Gastrocnemius medialis (tissue), 4 donors: ENCODE results near the gene LTBP1. TPM values are rescaled to one million over a fixed set of nuclear protein-coding genes. Genes with fewer than 3 reads are reported as not detected.
"Not testable (repeated sequence)": the region's sequence is repeated elsewhere in the genome, so short reads cannot be mapped to it uniquely, and the experiment has no call there.

Source experiments
- ATAC-seq, 2 donors: fragments of 150-250 bp; one replicate each; pipeline ENCODE4 v1.9.1; 2016
- DNase-seq, 2 donors: peaks; one replicate each; pipeline ENCODE4 v3.0.0-alpha.2; 2019
- H3K27ac ChIP-seq, 4 donors: fragments of 200-600 bp; sonication (generic); 1 replicate in 1 of 4; 2 replicates in 3 of 4; pipeline ENCODE4 v1.5.1; 2016 to 2018; ENCODE audit warnings: mild to moderate bottlenecking in 2 of 4, moderate library complexity in 1 of 4
- H3K27me3 ChIP-seq, 3 donors: fragments of 200-600 bp; sonication (generic) in 2 of 3; 1 replicate in 1 of 3; 2 replicates in 2 of 3; pipeline versions ENCODE4 v1.5.1 to v1.6.0; 2016 to 2019; ENCODE audit warnings: mild to moderate bottlenecking in 1 of 3, moderate library complexity in 1 of 3
- H3K36me3 ChIP-seq, 2 donors: fragments of 200-600 bp; sonication (generic) in 1 of 2; one replicate each; pipeline ENCODE4 v1.5.1; 2017 to 2018
- H3K4me1 ChIP-seq, 2 donors: fragments of 200-600 bp; sonication (generic) in 1 of 2; one replicate each; pipeline ENCODE4 v1.5.1; 2016 to 2017; ENCODE audit warnings: mild to moderate bottlenecking in 2 of 2
- H3K4me3 ChIP-seq, 4 donors: fragments of 200-600 bp; sonication (generic) in 3 of 4; 1 replicate in 1 of 4; 2 replicates in 3 of 4; pipeline ENCODE4 v1.5.1; 2016 to 2019; ENCODE audit warnings: mild to moderate bottlenecking in 2 of 4
- H3K9me3 ChIP-seq, 3 donors: fragments of 200-600 bp; sonication (generic) in 2 of 3; 1 replicate in 1 of 3; 2 replicates in 2 of 3; pipeline ENCODE4 v1.5.1; 2016 to 2019
- POLR2A ChIP-seq, 2 donors: fragments of 450-650 bp; IDR thresholded peaks; one replicate each; pipeline ENCODE4 v1.6.1; 2017; ENCODE audit warnings: antibody characterized with exemption in 2 of 2, mild to moderate bottlenecking in 2 of 2, moderate library complexity in 2 of 2
- in situ Hi-C, 4 donors: fragments of 200-750 bp; cut with MboI; loops; one replicate each; pipeline versions ENCODE4 v1.15.0 to v1.8.0; 2017; ENCODE audit warnings: low sequenced_read_pairs in 4 of 4
- intact Hi-C: fragments of 100-400 bp; cut with DNase I; formaldehyde crosslinking; loops from one replicate; pipeline ENCODE4 v1.15.1; 2023; ENCODE audit warnings: low total_unique reads
- total RNA-seq, 4 donors: library from RNA; depleted of rRNA; stranded (reverse); fragments of >200 nt; gene quantifications; one replicate each; pipeline versions ENCODE4 v1.1.0 to v1.2.3, GENCODE V29; 2016
- TF ChIP-seq, protein P1 (sequence below), 5 experiments: fragments of 450-650 bp in 3 of 5; fragments of 200-600 bp in 2 of 5; sonication (generic) in 2 of 5; IDR thresholded peaks in 4 of 5; conservative IDR thresholded peaks in 1 of 5; 1 replicate in 4 of 5; 2 replicates in 1 of 5; pipeline ENCODE4 v1.5.1; 2016 to 2019; ENCODE audit warnings: antibody characterized with exemption in 5 of 5, mild to moderate bottlenecking in 3 of 5, moderate library complexity in 3 of 5

Gene LTBP1
- total RNA-seq, 4 donors from 2014 or later: 8.0 to 42.8 (median 18.4) TPM

DNA sequence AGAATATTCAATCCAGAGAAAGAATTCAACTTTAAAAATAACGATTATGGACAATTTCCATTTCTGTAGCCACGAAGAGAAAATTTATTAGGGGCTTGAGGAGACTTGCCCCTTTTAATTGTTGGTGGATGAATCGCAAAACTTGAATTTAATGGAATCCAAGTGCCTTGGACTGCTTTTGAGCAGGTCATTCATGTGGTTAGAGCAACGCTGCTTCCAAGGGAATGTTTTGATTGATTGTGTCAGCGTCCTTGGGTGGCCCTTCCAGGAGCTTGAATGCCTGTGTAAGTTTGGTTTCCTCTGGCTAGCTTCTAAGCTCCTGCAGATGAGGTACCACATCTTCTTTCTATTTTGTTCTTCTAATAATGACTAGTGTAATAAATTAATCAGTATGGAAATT, 213.4 kb downstream of the LTBP1 start:
- in situ Hi-C loops: no loop called here
- no peak overlapping the region for H3K27ac ChIP-seq
- TF ChIP-seq, protein P1, sequence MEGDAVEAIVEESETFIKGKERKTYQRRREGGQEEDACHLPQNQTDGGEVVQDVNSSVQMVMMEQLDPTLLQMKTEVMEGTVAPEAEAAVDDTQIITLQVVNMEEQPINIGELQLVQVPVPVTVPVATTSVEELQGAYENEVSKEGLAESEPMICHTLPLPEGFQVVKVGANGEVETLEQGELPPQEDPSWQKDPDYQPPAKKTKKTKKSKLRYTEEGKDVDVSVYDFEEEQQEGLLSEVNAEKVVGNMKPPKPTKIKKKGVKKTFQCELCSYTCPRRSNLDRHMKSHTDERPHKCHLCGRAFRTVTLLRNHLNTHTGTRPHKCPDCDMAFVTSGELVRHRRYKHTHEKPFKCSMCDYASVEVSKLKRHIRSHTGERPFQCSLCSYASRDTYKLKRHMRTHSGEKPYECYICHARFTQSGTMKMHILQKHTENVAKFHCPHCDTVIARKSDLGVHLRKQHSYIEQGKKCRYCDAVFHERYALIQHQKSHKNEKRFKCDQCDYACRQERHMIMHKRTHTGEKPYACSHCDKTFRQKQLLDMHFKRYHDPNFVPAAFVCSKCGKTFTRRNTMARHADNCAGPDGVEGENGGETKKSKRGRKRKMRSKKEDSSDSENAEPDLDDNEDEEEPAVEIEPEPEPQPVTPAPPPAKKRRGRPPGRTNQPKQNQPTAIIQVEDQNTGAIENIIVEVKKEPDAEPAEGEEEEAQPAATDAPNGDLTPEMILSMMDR (IDR thresholded peaks at IDR 0.05 in 4 of 5, conservative IDR thresholded peaks at IDR 0.05 in 1 of 5): no peak
- TF ChIP-seq POLR2A (IDR thresholded peaks at IDR 0.05): no peak
- no peak for ATAC-seq
- H3K36me3 ChIP-seq: no peaks in the 10 kb centered on the region
- no peaks in the 10 kb centered on the region for H3K4me1 ChIP-seq
- intact Hi-C loops: no loop called here
- no peaks in the 10 kb centered on the region for H3K27me3 ChIP-seq
- no peak overlapping the region for H3K4me3 ChIP-seq
- no peak for DNase-seq
- H3K9me3 ChIP-seq: no peaks in the 10 kb centered on the region

DNA sequence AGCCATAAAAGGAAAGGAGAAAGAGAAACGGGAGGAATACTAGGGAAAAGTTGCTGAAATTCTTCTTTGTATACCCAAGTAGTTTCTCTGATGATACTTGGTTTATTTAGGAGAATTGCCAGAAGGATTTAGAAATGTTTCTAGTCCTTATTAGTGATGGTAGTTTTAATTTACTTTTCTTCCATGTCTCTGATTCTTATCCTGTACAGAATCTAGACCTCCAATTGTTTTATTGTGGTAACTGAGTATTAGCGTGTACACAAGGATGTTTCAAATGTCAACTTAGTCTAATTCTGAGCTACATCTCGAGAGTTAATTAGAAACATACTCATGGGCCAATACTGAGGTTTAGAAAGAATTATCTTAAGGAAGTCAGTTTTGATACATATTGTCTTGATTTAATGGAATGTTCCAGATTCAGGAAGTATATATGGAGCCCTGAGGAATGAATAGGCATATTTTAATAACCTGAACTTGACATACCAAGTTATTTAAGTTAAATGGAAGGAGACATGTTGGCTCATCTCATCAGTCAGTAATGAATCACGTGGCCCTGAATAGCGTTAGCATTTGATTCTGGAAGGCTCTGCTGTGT, 219.6 kb downstream of the LTBP1 start:
- no peak for DNase-seq
- TF ChIP-seq POLR2A (IDR thresholded peaks at IDR 0.05): no peak
- TF ChIP-seq, protein P1 (IDR thresholded peaks at IDR 0.05 in 4 of 5, conservative IDR thresholded peaks at IDR 0.05 in 1 of 5): no peak
- peaks cover 0 to 5% of the 10 kb centered on the region in 2 donors for H3K4me1 ChIP-seq
- H3K4me3 ChIP-seq: no peak overlapping the region
- no peaks in the 10 kb centered on the region for H3K27me3 ChIP-seq
- H3K36me3 ChIP-seq: no peaks in the 10 kb centered on the region
- intact Hi-C loops: loop anchor here (2.0 kb wide), 1 partner anchor 62 kb away; no protein-coding TSS in a partner anchor
- ATAC-seq: no peak
- no peak overlapping the region for H3K27ac ChIP-seq
- H3K9me3 ChIP-seq: no peaks in the 10 kb centered on the region
- in situ Hi-C loops: no loop called here

- ATAC-seq (no peak), DNase-seq (no peak)
- no peak overlapping the region for H3K4me3 ChIP-seq
- intact Hi-C loops (loop anchor here (2.0 kb wide), 1 partner anchor 61 kb away; no protein-coding TSS in a partner anchor), in situ Hi-C loops (no loop called here)
- H3K27ac ChIP-seq: no peak overlapping the region
- no peaks in the 10 kb centered on the region for H3K27me3 ChIP-seq
- H3K9me3 ChIP-seq: no peaks in the 10 kb centered on the region
- TF ChIP-seq, protein P1 (IDR thresholded peaks at IDR 0.05 in 4 of 5, conservative IDR thresholded peaks at IDR 0.05 in 1 of 5): no peak
- no peak for TF ChIP-seq POLR2A (IDR thresholded peaks at IDR 0.05)
- no peaks in the 10 kb centered on the region for H3K36me3 ChIP-seq
- peaks cover 0 to 5% of the 10 kb centered on the region in 2 donors for H3K4me1 ChIP-seq
Observed at GRCh38 chr2:33167622-33168245, 221.0 kb downstream of the LTBP1 start.

- DNase-seq (no peak), ATAC-seq (no peak)
- TF ChIP-seq POLR2A (IDR thresholded peaks at IDR 0.05): no peak
- in situ Hi-C loops: no loop called here
- Histone ChIP-seq H3K27me3 (no peaks in the 10 kb centered on the region), H3K36me3 (no peaks in the 10 kb centered on the region), H3K9me3 (no peaks in the 10 kb centered on the region), H3K27ac (no peak overlapping the region), H3K4me1 (peaks cover 0 to 5% of the 10 kb centered on the region in 2 donors), H3K4me3 (no peak overlapping the region)
- intact Hi-C loops: no loop called here
Observed at GRCh38 chr2:33168425-33168824, 221.7 kb downstream of the LTBP1 start.

DNA sequence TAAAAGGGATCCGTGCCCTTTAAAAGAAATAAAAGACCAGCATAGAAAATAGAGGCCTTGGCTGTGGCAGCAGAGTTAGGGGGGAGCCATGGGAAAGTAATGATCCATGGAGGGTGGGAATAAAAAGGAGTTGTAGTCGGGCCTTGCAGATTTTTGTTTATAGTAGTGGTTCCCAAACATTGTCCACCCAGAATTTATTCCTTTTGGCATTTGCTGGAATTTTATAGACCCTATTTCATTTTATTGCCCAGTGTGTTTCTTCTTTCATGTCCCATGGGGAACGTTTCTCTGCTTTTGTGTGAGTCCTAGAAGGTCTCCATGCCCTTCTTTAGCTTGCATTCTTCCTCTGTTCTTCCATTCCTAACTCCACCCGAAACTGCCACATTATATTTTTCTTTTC, 222.2 kb downstream of the LTBP1 start:
- in situ Hi-C loops (no loop called here), intact Hi-C loops (no loop called here)
- Histone ChIP-seq H3K4me1 (peaks cover 0 to 5% of the 10 kb centered on the region in 2 donors), H3K9me3 (no peaks in the 10 kb centered on the region), H3K4me3 (no peak overlapping the region), H3K36me3 (no peaks in the 10 kb centered on the region), H3K27ac (no peak overlapping the region), H3K27me3 (no peaks in the 10 kb centered on the region)
- TF ChIP-seq, protein P1 (IDR thresholded peaks at IDR 0.05 in 4 of 5, conservative IDR thresholded peaks at IDR 0.05 in 1 of 5): no peak
- TF ChIP-seq POLR2A (IDR thresholded peaks at IDR 0.05): no peak
- no peak for ATAC-seq
- no peak for DNase-seq

DNA sequence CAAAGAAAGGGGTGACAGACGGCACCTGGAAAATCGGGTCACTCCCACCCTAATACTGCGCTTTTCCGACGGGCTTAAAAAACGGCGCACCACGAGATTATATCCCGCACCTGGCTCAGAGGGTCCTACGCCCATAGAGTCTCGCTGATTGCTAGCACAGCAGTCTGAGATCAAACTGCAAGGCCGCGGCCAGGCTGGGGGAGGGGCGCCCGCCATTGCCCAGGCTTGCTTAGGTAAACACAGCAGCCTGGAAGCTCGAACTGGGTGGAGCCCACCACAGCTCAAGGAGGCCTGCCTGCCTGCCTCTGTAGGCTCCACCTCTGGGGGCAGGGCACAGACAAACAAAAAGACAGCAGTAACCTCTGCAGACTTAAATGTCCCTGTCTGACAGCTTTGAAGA, 223.5 kb downstream of the LTBP1 start:
- ATAC-seq, DNase-seq, intact Hi-C loops, H3K4me1 ChIP-seq, H3K27ac ChIP-seq, in situ Hi-C loops, H3K4me3 ChIP-seq, H3K27me3 ChIP-seq, H3K36me3 ChIP-seq, H3K9me3 ChIP-seq: not testable (repeated sequence)
